Measurements from ENCODE around the gene ANKRD9.
"Not testable (repeated sequence)": the region's sequence is repeated elsewhere in the genome, so short reads cannot be mapped to it uniquely, and the experiment has no call there.

Gene ANKRD9

DNA sequence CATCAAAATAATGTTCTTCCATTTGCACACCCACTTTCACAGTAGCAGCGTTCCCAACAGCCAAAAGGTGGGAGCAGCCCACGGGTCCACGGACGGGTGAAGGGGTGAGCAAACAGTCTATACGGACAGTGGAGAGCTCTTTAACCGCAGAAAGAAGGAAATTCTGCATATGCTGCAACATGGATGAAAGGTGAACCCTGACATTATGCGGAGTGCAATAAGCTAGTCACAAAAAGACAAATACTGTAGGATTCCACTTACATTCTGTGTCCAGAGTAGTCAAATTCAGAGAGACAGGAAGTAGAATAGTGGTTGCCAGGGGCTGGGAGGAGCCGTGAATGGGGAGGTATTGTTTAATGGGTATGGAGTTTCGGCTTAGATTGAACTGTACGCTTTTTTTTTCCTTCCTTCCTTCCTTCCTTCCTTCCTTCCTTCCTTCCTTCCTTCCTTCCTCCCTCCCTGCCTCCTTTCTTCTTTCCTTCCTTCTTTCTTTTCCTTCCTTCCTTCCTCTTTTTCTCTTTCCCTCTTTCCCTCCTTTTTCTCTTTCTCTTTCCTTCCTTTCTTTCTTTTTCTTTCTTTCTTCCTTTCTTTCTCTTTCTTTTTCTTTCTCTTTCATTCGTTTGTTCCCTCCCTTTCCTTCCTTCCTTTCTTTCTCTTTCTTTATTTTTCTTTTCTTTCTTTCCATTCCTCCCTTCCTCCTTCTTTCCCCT, 15.8 kb upstream of the ANKRD9 start:
- Mint-ChIP-seq H3K27ac (peak overlapping the region; percentile 52 to 81), H3K27me3 (no peaks in the 10 kb centered on the region)
- peak; percentile 67 for ATAC-seq (replicated peaks)

DNA sequence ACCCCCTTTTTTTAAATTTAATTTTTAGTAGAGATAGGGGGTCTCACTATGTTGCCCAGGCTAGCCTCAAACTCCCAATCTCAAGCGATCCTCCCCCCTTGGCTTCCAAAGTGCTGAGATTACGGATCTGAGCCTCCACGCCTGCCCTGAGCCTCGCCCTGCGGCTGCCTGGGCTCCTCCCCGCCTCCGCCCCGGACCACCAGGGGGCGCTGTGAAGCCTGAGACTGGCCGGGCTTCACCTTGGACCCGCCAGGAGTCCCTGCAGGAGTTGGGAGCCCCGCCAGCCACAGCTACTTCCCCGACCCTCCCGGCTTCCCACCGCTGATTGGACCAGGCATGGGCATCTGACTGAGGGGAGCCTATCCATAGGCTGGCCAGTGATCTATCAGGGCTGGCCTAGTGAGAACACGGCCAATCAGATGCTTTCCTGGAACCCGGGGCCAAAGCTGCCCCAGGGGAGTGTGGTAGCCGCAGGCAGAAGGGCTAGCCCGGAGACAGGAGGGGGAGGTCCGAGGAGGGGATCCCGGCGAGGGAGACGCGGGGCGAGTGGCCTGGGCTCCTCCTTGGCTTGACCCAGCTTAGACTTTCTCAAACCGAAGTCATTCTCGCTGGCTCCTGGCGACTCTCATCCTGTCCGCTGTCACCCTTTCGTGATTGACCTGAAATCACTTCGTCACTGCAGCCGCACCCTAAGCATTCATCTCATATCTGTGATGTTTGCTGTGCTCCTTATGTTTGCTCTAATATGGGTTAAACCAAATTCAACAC, 15.1 kb upstream of the ANKRD9 start:
- Mint-ChIP-seq H3K27me3 (no peaks in the 10 kb centered on the region), H3K27ac (peak overlapping the region; percentile 52 to 81), H3K4me1 (ENCODE audit: low read depth in 2 of 2) (peaks cover 19 to 21% of the 10 kb centered on the region in 2 donors), H3K9me3 (no peaks in the 10 kb centered on the region), H3K4me3 (peak overlapping the region; percentile 84 to 86), H3K36me3 (ENCODE audit: insufficient read depth) (no peaks in the 10 kb centered on the region)
- ATAC-seq (replicated peaks) (peak; percentile 89), DNase-seq (peak; percentile 90 to 95 (median 94))

More for the DNA sequence above, 15.8 kb upstream of the ANKRD9 start:
- Mint-ChIP-seq H3K4me1 (ENCODE audit: low read depth in 2 of 2) (peaks cover 19 to 21% of the 10 kb centered on the region in 2 donors), H3K4me3 (peak overlapping the region; percentile 84 to 86), H3K9me3 (no peaks in the 10 kb centered on the region), H3K36me3 (ENCODE audit: insufficient read depth) (no peaks in the 10 kb centered on the region)
- DNase-seq = peak in 2 of 3 experiments; percentile 38 to 42

DNA sequence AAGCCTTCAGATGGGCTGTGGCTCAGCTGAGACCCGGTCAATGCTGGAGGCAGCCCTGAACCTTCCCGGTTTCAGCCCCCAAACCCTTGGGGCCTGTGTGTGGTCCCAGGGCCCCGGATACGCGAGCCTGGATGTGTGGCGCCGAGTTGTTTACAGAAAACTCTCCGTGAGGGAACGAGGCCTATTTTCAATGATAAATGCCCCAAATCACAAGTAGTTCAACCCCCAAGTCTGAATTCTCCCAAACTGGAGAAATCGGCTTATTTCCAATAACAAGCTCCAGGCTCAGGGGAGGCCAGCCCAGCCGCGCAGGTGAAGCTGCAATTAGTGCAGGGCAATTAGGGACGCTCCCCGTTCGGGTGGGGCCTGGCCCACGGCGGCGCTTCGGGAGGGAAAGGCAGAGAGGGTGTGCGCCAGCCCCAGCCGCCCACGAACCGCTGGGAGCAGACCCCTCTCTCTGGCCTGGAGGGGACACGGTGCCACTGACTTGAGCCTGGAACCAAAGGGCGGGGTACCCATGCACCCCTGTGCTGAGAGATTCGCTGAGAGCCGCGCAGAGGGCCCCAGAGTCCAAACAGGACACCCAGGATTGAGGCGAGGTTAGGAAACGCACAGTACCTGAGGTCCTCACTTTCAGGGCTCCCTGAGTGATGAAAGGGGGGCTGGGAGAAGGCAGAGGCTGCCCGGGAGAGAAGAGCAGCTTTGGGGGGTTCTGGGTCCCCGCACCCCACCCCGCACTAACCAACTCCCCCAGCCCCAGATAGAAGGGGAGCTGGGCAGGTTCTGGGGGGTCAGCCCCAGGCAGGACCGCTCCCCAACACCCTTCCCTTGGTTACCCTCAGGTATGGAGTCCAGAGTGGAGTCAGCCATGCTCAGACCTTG, 14.2 kb upstream of the ANKRD9 start:
- no peaks in the 10 kb centered on the region for H3K9me3 Mint-ChIP-seq
- DNase-seq = no peak
- peak overlapping the region; percentile 84 to 86 for H3K4me3 Mint-ChIP-seq
- H3K36me3 Mint-ChIP-seq (ENCODE audit: insufficient read depth) = no peaks in the 10 kb centered on the region
- H3K4me1 Mint-ChIP-seq (ENCODE audit: low read depth in 2 of 2) = peaks cover 19 to 21% of the 10 kb centered on the region in 2 donors
- H3K27ac Mint-ChIP-seq = peak overlapping the region in 1 of 2 donors; percentile 59
- no peak for ATAC-seq (replicated peaks)
- no peaks in the 10 kb centered on the region for H3K27me3 Mint-ChIP-seq

DNA sequence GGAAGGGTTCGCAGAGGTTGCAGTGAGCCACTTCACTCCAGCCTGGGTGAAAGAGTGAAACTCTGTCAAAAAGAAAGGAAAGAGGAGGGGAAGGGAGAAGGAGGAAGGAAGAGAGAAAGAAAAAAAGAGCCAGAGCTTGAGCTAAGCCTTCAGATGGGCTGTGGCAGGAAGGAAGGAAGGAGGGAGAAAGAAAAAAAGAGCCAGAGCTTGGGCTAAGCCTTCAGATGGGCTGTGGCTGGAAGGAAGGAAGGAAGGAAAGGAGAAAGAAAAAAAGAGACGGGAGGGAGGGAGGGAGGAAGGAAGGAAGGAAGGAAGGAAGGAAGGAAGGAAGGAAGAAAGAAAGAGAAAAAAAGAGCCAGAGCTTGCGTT, 13.6 kb upstream of the ANKRD9 start:
- Mint-ChIP-seq H3K4me3 (peak overlapping the region; percentile 84 to 86), H3K36me3 (ENCODE audit: insufficient read depth) (no peaks in the 10 kb centered on the region), H3K9me3 (no peaks in the 10 kb centered on the region), H3K27ac (peak overlapping the region in 1 of 2 donors; percentile 59), H3K4me1 (ENCODE audit: low read depth in 2 of 2) (peaks cover 19 to 21% of the 10 kb centered on the region in 2 donors), H3K27me3 (no peaks in the 10 kb centered on the region)
- ATAC-seq (replicated peaks) (no peak), DNase-seq (no peak)

DNA sequence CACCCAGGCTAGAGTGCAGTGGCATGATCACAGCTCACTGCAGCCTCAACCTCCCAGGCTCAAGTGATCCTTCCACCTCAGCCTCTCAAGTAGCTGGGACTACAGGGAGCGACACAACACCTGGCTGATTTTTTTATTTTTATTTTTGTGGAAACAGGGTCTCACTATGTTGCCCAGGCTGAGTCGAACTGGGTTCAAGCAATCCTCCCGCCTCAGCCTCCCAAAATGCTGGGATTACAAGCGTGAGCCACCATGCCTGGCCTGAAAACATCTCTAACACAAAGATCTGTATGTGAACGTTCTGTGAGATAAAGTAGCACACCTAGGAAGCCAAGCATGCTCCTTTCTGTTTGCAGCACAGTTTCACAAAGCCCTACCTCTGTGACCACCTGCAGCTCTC, 10.1 kb upstream of the ANKRD9 start:
- H3K4me1 Mint-ChIP-seq (ENCODE audit: low read depth in 2 of 2) = peaks cover 13% of the 10 kb centered on the region in 2 donors
- not testable (repeated sequence) for H3K9me3 Mint-ChIP-seq; H3K4me3 Mint-ChIP-seq; H3K27ac Mint-ChIP-seq; DNase-seq; H3K36me3 Mint-ChIP-seq (ENCODE audit: insufficient read depth); H3K27me3 Mint-ChIP-seq; ATAC-seq (replicated peaks)

DNA sequence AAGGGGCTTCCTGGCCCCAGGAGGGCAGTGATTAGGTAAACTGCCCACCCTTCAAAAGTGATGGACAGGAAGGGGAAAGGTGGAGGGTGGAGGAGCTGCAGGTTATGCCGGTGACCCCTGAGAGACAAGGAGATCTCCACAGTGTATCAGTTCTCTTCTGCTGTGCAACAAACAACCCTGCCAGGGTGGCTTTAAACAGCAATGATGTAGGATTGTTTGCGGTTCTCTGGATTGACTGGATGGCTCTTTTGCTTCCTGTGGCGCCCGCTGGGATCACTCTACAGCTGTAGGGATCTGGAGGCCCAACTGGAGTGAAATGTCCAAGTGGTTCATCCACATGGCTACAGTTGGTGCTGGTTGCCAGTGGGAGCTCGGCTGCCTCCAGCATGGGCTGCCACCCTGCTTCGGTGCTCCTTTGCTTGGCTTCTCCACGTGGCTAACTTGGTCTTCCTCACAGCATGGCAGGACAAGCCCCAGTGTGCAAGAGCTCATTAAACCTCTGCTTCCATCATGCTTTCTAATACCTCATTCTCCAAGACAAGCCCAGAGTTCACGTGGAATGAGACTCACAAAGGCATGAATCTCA, 8.6 kb upstream of the ANKRD9 start:
- ATAC-seq (replicated peaks) (no peak), DNase-seq (no peak)
- H3K9me3 Mint-ChIP-seq = no peaks in the 10 kb centered on the region
- peaks cover 12% of the 10 kb centered on the region for H3K36me3 Mint-ChIP-seq (ENCODE audit: insufficient read depth)
- H3K27ac Mint-ChIP-seq = no peak overlapping the region
- peaks cover 8 to 9% of the 10 kb centered on the region in 2 donors for H3K4me1 Mint-ChIP-seq (ENCODE audit: low read depth in 2 of 2)
- peak overlapping the region; percentile 76 to 82 for H3K4me3 Mint-ChIP-seq
- no peaks in the 10 kb centered on the region for H3K27me3 Mint-ChIP-seq

DNA sequence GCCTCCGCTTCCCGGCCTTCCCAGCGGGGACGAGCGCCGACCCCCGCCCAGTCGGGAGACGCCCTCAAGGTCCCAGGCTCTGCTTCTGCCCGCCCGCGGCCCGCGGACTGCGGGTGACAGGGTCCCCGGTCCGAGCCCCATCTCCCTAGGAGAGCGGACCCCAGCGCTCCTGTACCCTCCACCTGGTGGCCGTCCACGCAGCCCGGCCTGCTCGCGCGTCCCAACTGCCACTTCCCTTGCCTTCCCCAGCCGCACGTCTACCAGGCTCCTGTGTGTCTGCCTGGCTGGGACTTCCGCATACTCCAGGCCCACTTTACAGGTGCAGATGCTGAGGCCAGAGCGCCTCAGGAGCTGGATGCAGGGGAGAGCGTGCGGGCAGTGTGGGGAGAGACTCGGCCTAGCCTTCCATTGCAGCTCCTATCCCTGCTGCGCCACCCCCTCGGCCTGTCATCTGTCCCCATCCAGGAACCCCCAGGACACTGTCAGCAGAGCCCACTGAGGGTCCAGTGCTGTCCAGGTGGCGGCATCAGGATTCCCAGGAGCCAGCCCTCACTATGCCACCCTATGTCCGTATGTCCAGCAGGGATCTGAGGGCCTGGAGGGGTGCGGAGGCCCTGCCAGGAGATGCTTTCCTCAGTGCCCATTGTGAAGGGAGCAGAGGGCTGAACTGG, 8.0 kb upstream of the ANKRD9 start:
- Mint-ChIP-seq H3K36me3 (ENCODE audit: insufficient read depth) (peaks cover 12% of the 10 kb centered on the region), H3K4me3 (peak overlapping the region; percentile 76 to 82), H3K27ac (peak overlapping the region; percentile 44 to 56), H3K9me3 (no peaks in the 10 kb centered on the region), H3K4me1 (ENCODE audit: low read depth in 2 of 2) (peaks cover 4 to 6% of the 10 kb centered on the region in 2 donors), H3K27me3 (no peaks in the 10 kb centered on the region)
- ATAC-seq (replicated peaks) (no peak), DNase-seq (no peak)

DNA sequence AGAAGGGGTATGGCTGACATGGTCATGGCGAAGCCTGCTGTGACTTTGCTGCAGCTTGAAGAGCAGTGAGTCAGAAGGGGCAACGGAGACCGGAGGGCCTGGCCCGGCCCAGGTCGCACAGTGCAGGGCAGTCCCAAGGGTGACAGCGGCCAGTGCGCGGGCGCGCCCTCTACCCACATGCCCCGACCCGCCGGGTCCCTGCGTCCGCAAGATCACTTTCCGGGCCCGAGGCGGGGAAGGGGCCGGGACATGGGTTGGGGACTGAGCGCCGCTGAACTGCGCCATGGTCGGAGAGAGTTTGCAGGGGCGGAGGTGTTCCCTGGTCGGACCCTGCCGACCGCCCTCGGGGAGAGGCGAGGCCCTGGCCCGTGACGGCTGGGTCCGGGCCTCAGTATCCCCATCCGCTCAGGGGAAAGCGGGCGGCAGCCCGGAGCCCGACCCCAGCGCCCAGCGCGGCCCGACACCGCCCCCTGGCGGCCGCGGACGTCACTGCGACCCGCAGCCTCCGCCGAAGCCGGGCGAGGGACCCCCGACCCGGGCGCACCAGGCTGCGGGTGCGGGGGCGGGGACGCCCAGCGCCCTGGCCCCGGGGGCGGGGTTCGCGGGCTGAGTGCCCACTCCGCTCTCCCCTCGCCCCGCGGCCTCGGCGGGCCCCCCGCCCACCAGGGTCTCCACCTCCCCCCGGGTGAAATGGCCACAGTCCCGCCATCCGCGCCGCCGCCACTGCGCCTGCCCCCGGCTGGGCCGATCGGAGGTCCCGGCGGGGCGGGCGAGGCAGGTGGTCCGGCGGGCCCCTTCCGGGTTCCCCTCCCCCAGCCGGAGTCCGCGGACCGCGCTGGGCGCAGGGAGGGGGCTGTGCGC, 7.2 kb upstream of the ANKRD9 start:
- ATAC-seq (replicated peaks) = peak; percentile 89
- Mint-ChIP-seq H3K4me1 (ENCODE audit: low read depth in 2 of 2) (peaks cover 4 to 6% of the 10 kb centered on the region in 2 donors), H3K27ac (peak overlapping the region; percentile 56 to 69), H3K4me3 (peak overlapping the region; percentile 81 to 84), H3K27me3 (no peaks in the 10 kb centered on the region), H3K36me3 (ENCODE audit: insufficient read depth) (peaks cover 12% of the 10 kb centered on the region), H3K9me3 (no peaks in the 10 kb centered on the region)
- peak; percentile 61 to 69 (median 61) for DNase-seq

DNA sequence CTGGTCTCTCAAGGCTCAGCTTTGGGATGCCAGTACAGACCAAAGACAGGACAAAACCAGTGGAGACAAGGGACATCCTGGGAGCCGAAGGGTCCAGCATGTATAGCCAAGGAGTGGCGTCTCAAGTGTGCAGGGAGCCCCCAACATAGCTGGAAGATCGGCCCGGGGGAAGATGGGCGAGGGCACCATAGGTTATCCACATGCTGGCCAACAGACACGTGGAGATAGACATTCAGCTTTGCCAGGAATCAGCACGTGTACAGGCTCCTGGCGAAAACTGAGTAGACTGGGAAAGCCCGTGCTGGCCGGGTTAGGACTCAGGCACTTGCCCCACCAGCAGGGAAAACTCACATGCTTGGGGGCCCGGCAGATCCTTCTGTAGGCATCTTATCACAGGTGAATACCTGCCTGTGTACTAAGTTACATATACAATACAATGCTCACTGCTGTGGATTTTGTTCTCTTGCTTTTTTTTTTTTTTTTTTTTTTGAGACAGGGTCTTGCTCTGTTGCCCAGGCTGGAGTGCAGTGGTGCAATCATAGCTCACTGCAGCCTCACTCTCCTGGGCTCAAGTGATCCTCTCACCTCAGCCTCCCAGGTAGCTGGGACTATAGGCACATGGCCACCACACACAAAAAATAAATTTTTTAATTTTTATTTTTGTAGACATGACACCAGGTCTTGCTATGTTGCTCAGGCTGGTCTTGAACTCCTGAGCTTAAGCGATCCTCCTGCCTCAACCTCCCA, 5.6 kb upstream of the ANKRD9 start:
- Mint-ChIP-seq H3K27me3 (no peaks in the 10 kb centered on the region), H3K36me3 (ENCODE audit: insufficient read depth) (peaks cover 12% of the 10 kb centered on the region), H3K4me3 (no peak overlapping the region), H3K4me1 (ENCODE audit: low read depth in 2 of 2) (peaks cover 8 to 10% of the 10 kb centered on the region in 2 donors), H3K9me3 (no peaks in the 10 kb centered on the region), H3K27ac (no peak overlapping the region)
- DNase-seq (no peak), ATAC-seq (replicated peaks) (no peak)

DNA sequence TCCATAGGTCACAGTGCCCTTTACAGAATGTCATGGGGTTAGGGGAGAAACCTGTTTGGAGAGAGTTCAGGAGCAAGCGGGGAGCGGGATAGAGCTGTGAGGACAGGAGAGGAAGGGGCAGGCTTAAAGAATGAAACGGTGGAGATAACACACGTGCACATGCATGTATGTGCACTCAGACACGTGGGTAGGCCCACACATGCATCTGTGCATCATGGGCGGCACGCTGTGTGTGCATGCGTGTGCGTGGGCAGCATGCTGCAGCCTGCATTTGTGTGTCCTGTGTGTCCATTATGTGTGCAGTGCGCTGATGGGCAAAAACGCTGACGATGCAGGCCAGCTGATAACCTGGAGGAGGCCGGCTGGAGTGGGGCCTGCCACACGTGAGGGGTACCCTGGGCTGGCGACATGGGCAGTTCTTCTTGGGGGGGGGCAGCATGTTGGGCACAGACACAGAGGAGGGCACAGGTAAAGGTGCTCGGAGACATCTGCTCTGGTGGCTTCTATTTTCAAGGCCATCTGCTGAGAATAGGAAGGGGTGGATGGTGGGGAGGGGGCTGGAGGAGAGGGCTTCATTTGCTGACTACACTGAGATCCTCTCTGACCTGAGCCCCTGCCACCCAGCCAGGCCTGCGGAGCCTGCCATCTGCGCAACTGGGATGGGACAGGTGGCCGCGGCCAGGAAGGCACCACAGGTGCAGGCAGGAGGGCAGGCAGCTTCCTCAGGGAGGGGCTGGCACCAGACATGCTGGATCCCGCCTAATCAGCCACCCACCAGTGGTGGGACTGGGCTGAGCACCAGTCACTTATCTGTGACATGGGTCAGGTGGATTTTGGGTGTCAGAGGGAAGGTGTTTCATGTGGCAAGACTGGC, 4.6 kb upstream of the ANKRD9 start:
- peaks cover 8 to 10% of the 10 kb centered on the region in 2 donors for H3K4me1 Mint-ChIP-seq (ENCODE audit: low read depth in 2 of 2)
- DNase-seq = no peak
- ATAC-seq (replicated peaks) = no peak
- peaks cover 12% of the 10 kb centered on the region for H3K36me3 Mint-ChIP-seq (ENCODE audit: insufficient read depth)
- no peak overlapping the region for H3K4me3 Mint-ChIP-seq
- H3K9me3 Mint-ChIP-seq = no peaks in the 10 kb centered on the region
- no peak overlapping the region for H3K27ac Mint-ChIP-seq
- H3K27me3 Mint-ChIP-seq = no peaks in the 10 kb centered on the region

All from effector memory CD8-positive, alpha-beta T cell (primary cell).